HG03571 (cell line): ENCODE measurements around the gene FTCDNL1.

Source experiments
- ATAC-seq: cut with Tn5 transposase; IDR thresholded peaks from one replicate; pipeline ENCODE4 v1.9.1; 2021; ENCODE audit not compliant: unreplicated experiment

FTCDNL1 gene

GRCh38 chr2:199850718-199851500 lies at the start of gene FTCDNL1:
Gene FTCDNL1 (minus strand): TSS chr2:199851192. CDS start chr2:199848962, 2,230 bp downstream.
- ATAC-seq, result peak; percentile 97

GRCh38 chr2:199896617-199897016 lies 45.6 kb upstream of the FTCDNL1 start:
- no peak for ATAC-seq

- no peak for ATAC-seq
Measured at GRCh38 chr2:199895406-199895805, 44.4 kb upstream of the FTCDNL1 start.

- ATAC-seq, result no peak
Measured at GRCh38 chr2:199883474-199884212, 32.7 kb upstream of the FTCDNL1 start.

- ATAC-seq, result no peak
Measured at GRCh38 chr2:199882667-199883066, 31.7 kb upstream of the FTCDNL1 start.

GRCh38 chr2:199875400-199875799 lies 24.4 kb upstream of the FTCDNL1 start:
- no peak for ATAC-seq

- no peak for ATAC-seq
Measured at GRCh38 chr2:199874209-199874608, 23.2 kb upstream of the FTCDNL1 start.

GRCh38 chr2:199870581-199870980 lies 19.6 kb upstream of the FTCDNL1 start:
- no peak for ATAC-seq

GRCh38 chr2:199869653-199870052 lies 18.7 kb upstream of the FTCDNL1 start:
- no peak for ATAC-seq

- no peak for ATAC-seq
Measured at GRCh38 chr2:199869227-199869541, 18.2 kb upstream of the FTCDNL1 start.

GRCh38 chr2:199868431-199869226 lies 17.6 kb upstream of the FTCDNL1 start:
- no peak for ATAC-seq

- no peak for ATAC-seq
Measured at GRCh38 chr2:199865905-199866304, 14.9 kb upstream of the FTCDNL1 start.

GRCh38 chr2:199862788-199863187 lies 11.8 kb upstream of the FTCDNL1 start:
- ATAC-seq, result no peak

- ATAC-seq, result no peak
Measured at GRCh38 chr2:199861132-199861774, 10.3 kb upstream of the FTCDNL1 start.

GRCh38 chr2:199855812-199856211 lies 4.8 kb upstream of the FTCDNL1 start:
- no peak for ATAC-seq

- ATAC-seq, result no peak
Measured at GRCh38 chr2:199851883-199852282, 891 bp upstream of the FTCDNL1 start.

- ATAC-seq, result no peak
Measured at GRCh38 chr2:199851501-199851810, 464 bp upstream of the FTCDNL1 start.

GRCh38 chr2:199850218-199850717 lies 724 bp downstream of the FTCDNL1 start:
- ATAC-seq, result no peak

GRCh38 chr2:199848389-199849130 lies 2.4 kb downstream of the FTCDNL1 start:
- ATAC-seq, result no peak

GRCh38 chr2:199847181-199847864 lies 3.7 kb downstream of the FTCDNL1 start:
- ATAC-seq, result no peak
